Neural progenitor cell (in vitro differentiated cells): ENCODE data around the gene CCDC32.

Source experiments
- EZH2 ChIP-seq: fragments of 200-600 bp; sonication (generic); IDR thresholded peaks from 2 replicates; pipeline ENCODE4 v1.6.1; 2017; ENCODE audit warnings: antibody characterized with exemption, mild to moderate bottlenecking, moderate library complexity
- EZH2phosphoT487 ChIP-seq: fragments of 200-600 bp; sonication (generic); IDR thresholded peaks from 2 replicates; pipeline ENCODE4 v1.6.1; 2017; ENCODE audit warnings: antibody characterized with exemption
- TF ChIP-seq, protein P1 (sequence below): fragments of 200-600 bp; sonication (generic); IDR thresholded peaks from 2 replicates; pipeline ENCODE4 v1.5.1; 2017; ENCODE audit warnings: antibody characterized with exemption, mild to moderate bottlenecking

DNA sequence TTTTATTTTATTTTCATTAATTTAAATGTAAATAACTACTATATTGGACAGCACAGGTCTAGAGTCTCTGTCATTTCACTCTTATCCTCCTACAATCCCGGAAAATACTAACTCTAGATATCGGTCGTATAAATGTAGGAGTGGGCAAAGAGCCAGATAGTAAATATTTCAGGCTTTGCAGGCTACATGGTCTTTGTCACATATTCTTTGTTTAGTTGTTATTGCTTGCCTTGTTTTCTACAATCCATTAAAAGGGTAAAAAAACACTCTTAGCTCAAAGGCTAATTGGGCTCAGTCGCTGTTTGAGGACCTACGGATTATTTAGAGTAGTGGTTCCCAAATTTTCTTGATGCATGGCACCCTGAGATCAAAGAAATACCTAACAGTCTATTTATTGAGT lies 30.9 kb upstream of the CCDC32 start:
- no peak for TF ChIP-seq EZH2
- TF ChIP-seq, protein P1, sequence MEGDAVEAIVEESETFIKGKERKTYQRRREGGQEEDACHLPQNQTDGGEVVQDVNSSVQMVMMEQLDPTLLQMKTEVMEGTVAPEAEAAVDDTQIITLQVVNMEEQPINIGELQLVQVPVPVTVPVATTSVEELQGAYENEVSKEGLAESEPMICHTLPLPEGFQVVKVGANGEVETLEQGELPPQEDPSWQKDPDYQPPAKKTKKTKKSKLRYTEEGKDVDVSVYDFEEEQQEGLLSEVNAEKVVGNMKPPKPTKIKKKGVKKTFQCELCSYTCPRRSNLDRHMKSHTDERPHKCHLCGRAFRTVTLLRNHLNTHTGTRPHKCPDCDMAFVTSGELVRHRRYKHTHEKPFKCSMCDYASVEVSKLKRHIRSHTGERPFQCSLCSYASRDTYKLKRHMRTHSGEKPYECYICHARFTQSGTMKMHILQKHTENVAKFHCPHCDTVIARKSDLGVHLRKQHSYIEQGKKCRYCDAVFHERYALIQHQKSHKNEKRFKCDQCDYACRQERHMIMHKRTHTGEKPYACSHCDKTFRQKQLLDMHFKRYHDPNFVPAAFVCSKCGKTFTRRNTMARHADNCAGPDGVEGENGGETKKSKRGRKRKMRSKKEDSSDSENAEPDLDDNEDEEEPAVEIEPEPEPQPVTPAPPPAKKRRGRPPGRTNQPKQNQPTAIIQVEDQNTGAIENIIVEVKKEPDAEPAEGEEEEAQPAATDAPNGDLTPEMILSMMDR: no peak
- no peak for TF ChIP-seq EZH2phosphoT487
